ENCODE data around the gene SLAMF1. TPM values are rescaled to one million over a fixed set of nuclear protein-coding genes. Genes with fewer than 3 reads are reported as not detected.
A peak's percentile ranks its signal among the peaks of the same experiment; 100 is the strongest.

Gene SLAMF1
- total RNA-seq, 1 experiment from 2014 or later: 2.2 TPM

GRCh38 chr1:160610569-160611242 is 36.1 kb downstream of the SLAMF1 start:
- POLR2A ChIA-PET (ENCODE audit: low non-redundant PET): no interaction called here
- no peak overlapping the region for H3K27ac ChIP-seq (ENCODE audit: low read depth, low read length, poor library complexity, severe bottlenecking)
- no peaks in the 10 kb centered on the region for H3K36me3 ChIP-seq (ENCODE audit: insufficient read depth, low read length, poor library complexity, severe bottlenecking)
- TF ChIP-seq CTCF (conservative IDR thresholded peaks at IDR 0.05; ENCODE audit: low read depth, low read length) (no peak), EZH2 (IDR thresholded peaks at IDR 0.05; ENCODE audit: borderline replicate concordance, low read depth, low read length, poor library complexity, severe bottlenecking) (no peak)
- no peak overlapping the region for H3K4me3 ChIP-seq (ENCODE audit: low read depth, low read length, poor library complexity, severe bottlenecking)
- H3K4me1 ChIP-seq (ENCODE audit: insufficient read depth, low read length, poor library complexity, severe bottlenecking): peaks cover 15% of the 10 kb centered on the region
- no peaks in the 10 kb centered on the region for H3K27me3 ChIP-seq (replicated peaks; ENCODE audit: insufficient read depth, low read depth, low read length, poor library complexity)
- intact Hi-C loops (cut with micrococcal nuclease; ENCODE audit: unreplicated experiment): no loop called here
- no peaks in the 10 kb centered on the region for H3K9me3 ChIP-seq (ENCODE audit: low read depth, low read length, poor library complexity, severe bottlenecking)
- BruUV-seq (replicated peaks): no TSS peak
- CTCF ChIA-PET: no interaction called here
- DNase-seq (ENCODE audit: low spot score): no peak

GRCh38 chr1:160608941-160609340 is 37.9 kb downstream of the SLAMF1 start:
- POLR2A ChIA-PET (ENCODE audit: low non-redundant PET): no interaction called here
- Histone ChIP-seq H3K4me3 (ENCODE audit: low read depth, low read length, poor library complexity, severe bottlenecking) (no peak overlapping the region), H3K9me3 (ENCODE audit: low read depth, low read length, poor library complexity, severe bottlenecking) (no peaks in the 10 kb centered on the region), H3K36me3 (ENCODE audit: insufficient read depth, low read length, poor library complexity, severe bottlenecking) (no peaks in the 10 kb centered on the region), H3K27ac (ENCODE audit: low read depth, low read length, poor library complexity, severe bottlenecking) (no peak overlapping the region), H3K27me3 (replicated peaks; ENCODE audit: insufficient read depth, low read depth, low read length, poor library complexity) (no peaks in the 10 kb centered on the region), H3K4me1 (ENCODE audit: insufficient read depth, low read length, poor library complexity, severe bottlenecking) (peaks cover 15% of the 10 kb centered on the region)
- peak; percentile 9 for DNase-seq (ENCODE audit: low spot score)
- CTCF ChIA-PET: no interaction called here
- intact Hi-C loops (cut with micrococcal nuclease; ENCODE audit: unreplicated experiment): loop anchor here (1.0 to 5.0 kb wide), 2 partner anchors 38 to 68 kb away; partner anchors contain the start of gene SLAMF1
- TF ChIP-seq EZH2 (IDR thresholded peaks at IDR 0.05; ENCODE audit: borderline replicate concordance, low read depth, low read length, poor library complexity, severe bottlenecking) (no peak), CTCF (conservative IDR thresholded peaks at IDR 0.05; ENCODE audit: low read depth, low read length) (no peak)
- no TSS peak for BruUV-seq (replicated peaks)

- Histone ChIP-seq H3K36me3 (ENCODE audit: insufficient read depth, low read length, poor library complexity, severe bottlenecking) (no peaks in the 10 kb centered on the region), H3K27ac (ENCODE audit: low read depth, low read length, poor library complexity, severe bottlenecking) (no peak overlapping the region), H3K4me3 (ENCODE audit: low read depth, low read length, poor library complexity, severe bottlenecking) (no peak overlapping the region), H3K4me1 (ENCODE audit: insufficient read depth, low read length, poor library complexity, severe bottlenecking) (peaks cover 15% of the 10 kb centered on the region), H3K27me3 (replicated peaks; ENCODE audit: insufficient read depth, low read depth, low read length, poor library complexity) (no peaks in the 10 kb centered on the region), H3K9me3 (ENCODE audit: low read depth, low read length, poor library complexity, severe bottlenecking) (no peaks in the 10 kb centered on the region)
- POLR2A ChIA-PET (ENCODE audit: low non-redundant PET): no interaction called here
- intact Hi-C loops (cut with micrococcal nuclease; ENCODE audit: unreplicated experiment): loop anchor here (1.0 to 5.0 kb wide), 2 partner anchors 39 to 69 kb away; partner anchors contain the start of gene SLAMF1
- TF ChIP-seq EZH2 (IDR thresholded peaks at IDR 0.05; ENCODE audit: borderline replicate concordance, low read depth, low read length, poor library complexity, severe bottlenecking) (no peak), CTCF (conservative IDR thresholded peaks at IDR 0.05; ENCODE audit: low read depth, low read length) (no peak)
- no TSS peak for BruUV-seq (replicated peaks)
- no peak for DNase-seq (ENCODE audit: low spot score)
- CTCF ChIA-PET: interaction anchor here (1.8 kb wide), 1 partner anchor 10 kb away, joined by 6 read pairs; no protein-coding TSS in a partner anchor
Measured at GRCh38 chr1:160608514-160608913, 38.3 kb downstream of the SLAMF1 start.

Data from A673 (cell line).